HepG2 (cell line): ENCODE measurements around the gene ACOXL. TPM values are rescaled to one million over a fixed set of nuclear protein-coding genes. Genes with fewer than 3 reads are reported as not detected.
A peak's percentile ranks its signal among the peaks of the same experiment; 100 is the strongest.

Experiments
- HMGXB3 ChIP-seq: sonication (generic); formaldehyde crosslinking; IDR thresholded peaks from 2 replicates; pipeline ENCODE4 v1.4.0; 2020; ENCODE audit warnings: missing genetic modification reagents, borderline replicate concordance
- HNF1A ChIP-seq, 2 experiments: sonication (generic) in 1 of 2; formaldehyde crosslinking in 1 of 2; IDR thresholded peaks; 2 replicates each; pipeline versions ENCODE4 v1.4.0 to v1.6.1; 2016 to 2020; ENCODE audit warnings: borderline replicate concordance in 1 of 2, low read depth in 1 of 2, mild to moderate bottlenecking in 1 of 2, missing genetic modification reagents in 1 of 2
- KDM6A ChIP-seq: IDR thresholded peaks from 2 replicates; pipeline ENCODE4 v1.6.1; 2016; ENCODE audit warnings: low read depth
- MIER3 ChIP-seq: IDR thresholded peaks from 2 replicates; pipeline ENCODE4 v1.6.1; 2016; ENCODE audit warnings: missing compliant biosample characterization, borderline replicate concordance
- SUZ12 ChIP-seq: fragments of 150-350 bp; IDR thresholded peaks from 2 replicates; pipeline ENCODE4 v1.6.1; 2014; ENCODE audit warnings: low read depth, low read length
- ZBTB44 ChIP-seq: sonication (generic); formaldehyde crosslinking; IDR thresholded peaks from 2 replicates; pipeline ENCODE4 v1.4.0; 2020; ENCODE audit warnings: missing genetic modification reagents
- ZNF552 ChIP-seq: sonication (generic); formaldehyde crosslinking; IDR thresholded peaks from 2 replicates; pipeline ENCODE4 v1.9.0; 2022; ENCODE audit warnings: missing genetic modification reagents, mild to moderate bottlenecking, borderline replicate concordance
- ZNF556 ChIP-seq: sonication (generic); formaldehyde crosslinking; IDR thresholded peaks from 2 replicates; pipeline ENCODE4 v1.4.0; 2020; ENCODE audit warnings: mild to moderate bottlenecking, missing genetic modification reagents, borderline replicate concordance
- ZNF557 ChIP-seq: sonication (generic); formaldehyde crosslinking; IDR thresholded peaks from 2 replicates; pipeline ENCODE4 v1.4.0; 2020; ENCODE audit warnings: missing genetic modification reagents
- ZNF563 ChIP-seq: sonication (generic); formaldehyde crosslinking; IDR thresholded peaks from 2 replicates; pipeline ENCODE4 v1.8.0; 2022; ENCODE audit warnings: mild to moderate bottlenecking, moderate library complexity, missing genetic modification reagents
- ZNF605 ChIP-seq: sonication (generic); formaldehyde crosslinking; IDR thresholded peaks from 2 replicates; pipeline ENCODE4 v1.8.0; 2022; ENCODE audit warnings: mild to moderate bottlenecking, missing genetic modification reagents
- ZNF678 ChIP-seq: sonication (generic); formaldehyde crosslinking; IDR thresholded peaks from 2 replicates; pipeline ENCODE4 v1.4.0; 2020; ENCODE audit warnings: mild to moderate bottlenecking, missing genetic modification reagents
- ZXDC ChIP-seq: sonication (generic); formaldehyde crosslinking; IDR thresholded peaks from 2 replicates; pipeline ENCODE4 v1.5.0; 2020; ENCODE audit warnings: mild to moderate bottlenecking, missing genetic modification reagents
- polyA plus RNA-seq, 8 experiments: library from polyadenylated mRNA; depleted of rRNA in 3 of 8; stranded (reverse) in 7 of 8; unstranded in 1 of 8; fragments of >200 nt; fragmentation: Illumina TruSeq in 4 of 8; extraction: Trizol in 4 of 8; gene quantifications; 2 replicates each; pipeline versions ENCODE4 v1.2.1 to v1.2.3, GENCODE V29; 2011 to 2016; ENCODE audit warnings: low read depth in 4 of 8, missing spikeins in 1 of 8, mixed read lengths in 1 of 8; ENCODE audit not compliant: insufficient read depth in 1 of 8
- total RNA-seq, 5 experiments: library from RNA; depleted of rRNA; stranded (reverse); fragments of >200 nt; fragmentation: Illumina TruSeq; extraction: Trizol; gene quantifications; 2 replicates each; pipeline ENCODE4 v1.2.3, GENCODE V29; 2016; ENCODE audit warnings: low read depth in 1 of 5

ACOXL gene
- total and polyA plus RNA-seq, 2 of the 13 experiments (the other 11 are each of a cell fraction or from before 2014, with no cell fraction given) = not detected

- 0 out of 2 replicates have a peak, but pooled peaks have one; percentile 13 for TF ChIP-seq HMGXB3
- no peak for TF ChIP-seq ZNF563 (CRISPR knock-in tag)
- TF ChIP-seq MIER3 = 0 out of 2 replicates have a peak, but pooled peaks have one; percentile 43
- TF ChIP-seq ZBTB44 (CRISPR knock-in tag) = no peak
- no peak for TF ChIP-seq ZNF552 (CRISPR knock-in tag)
- 0 out of 2 replicates have a peak, but pooled peaks have one; percentile 56 for TF ChIP-seq ZNF605 (CRISPR knock-in tag)
- TF ChIP-seq KDM6A = peak; percentile 56; the same call in 1 of the 2 replicates
- TF ChIP-seq ZNF557 (CRISPR knock-in tag) = no peak
- TF ChIP-seq ZXDC (CRISPR knock-in tag) = no peak
- TF ChIP-seq ZNF556 (CRISPR knock-in tag) = no peak
- TF ChIP-seq ZNF678 = no peak
- TF ChIP-seq HNF1A (IDR thresholded peaks at IDR 0.05; ENCODE audit: low read depth) = 0 out of 2 replicates have a peak, but pooled peaks have one; percentile 15
- TF ChIP-seq HNF1A (CRISPR knock-in tag; IDR thresholded peaks at IDR 0.05; ENCODE audit: borderline replicate concordance) = no peak
- no peak for TF ChIP-seq SUZ12
Observed at GRCh38 chr2:111032721-111033429, 300.5 kb downstream of the ACOXL start (continued).
